Measurements from ENCODE around the gene GABRG3.

DNA sequence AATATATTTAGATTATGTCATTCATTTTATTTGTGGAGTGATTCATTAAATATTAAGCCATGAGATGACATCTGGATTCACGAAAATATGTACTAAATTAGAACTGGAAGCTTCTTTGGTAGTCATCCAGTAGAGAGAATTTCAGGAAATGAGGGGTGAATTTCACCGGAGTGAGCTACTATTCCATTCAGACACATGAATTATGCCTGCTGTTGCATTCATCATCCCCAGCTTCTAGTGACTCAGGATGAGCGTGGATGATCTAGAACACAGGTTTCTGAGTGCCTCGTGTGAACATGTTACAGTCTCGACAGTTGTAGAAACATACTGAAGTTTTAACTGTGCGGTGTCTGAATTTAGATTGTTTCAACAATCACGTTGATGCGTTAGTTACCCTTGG is 42.9 kb upstream of the GABRG3 start:
- TF ChIP-seq POLR2AphosphoS5 (IDR thresholded peaks at IDR 0.05; ENCODE audit: insufficient read depth, low read depth, low read length) (no peak), MAX (IDR thresholded peaks at IDR 0.05; ENCODE audit: insufficient read depth, insufficient read length) (no peak), POLR2A (IDR thresholded peaks at IDR 0.05; ENCODE audit: low read depth, low read length) (no peak), EZH2 (IDR thresholded peaks at IDR 0.05; ENCODE audit: borderline replicate concordance, low read depth, low read length, severe bottlenecking) (no peak), FOS (IDR thresholded peaks at IDR 0.05; ENCODE audit: borderline replicate concordance, insufficient read depth, low read length) (no peak), JUN (IDR thresholded peaks at IDR 0.05; ENCODE audit: borderline replicate concordance, insufficient read depth, insufficient read length, low read depth) (no peak)
- TF ChIP-seq, protein P1, sequence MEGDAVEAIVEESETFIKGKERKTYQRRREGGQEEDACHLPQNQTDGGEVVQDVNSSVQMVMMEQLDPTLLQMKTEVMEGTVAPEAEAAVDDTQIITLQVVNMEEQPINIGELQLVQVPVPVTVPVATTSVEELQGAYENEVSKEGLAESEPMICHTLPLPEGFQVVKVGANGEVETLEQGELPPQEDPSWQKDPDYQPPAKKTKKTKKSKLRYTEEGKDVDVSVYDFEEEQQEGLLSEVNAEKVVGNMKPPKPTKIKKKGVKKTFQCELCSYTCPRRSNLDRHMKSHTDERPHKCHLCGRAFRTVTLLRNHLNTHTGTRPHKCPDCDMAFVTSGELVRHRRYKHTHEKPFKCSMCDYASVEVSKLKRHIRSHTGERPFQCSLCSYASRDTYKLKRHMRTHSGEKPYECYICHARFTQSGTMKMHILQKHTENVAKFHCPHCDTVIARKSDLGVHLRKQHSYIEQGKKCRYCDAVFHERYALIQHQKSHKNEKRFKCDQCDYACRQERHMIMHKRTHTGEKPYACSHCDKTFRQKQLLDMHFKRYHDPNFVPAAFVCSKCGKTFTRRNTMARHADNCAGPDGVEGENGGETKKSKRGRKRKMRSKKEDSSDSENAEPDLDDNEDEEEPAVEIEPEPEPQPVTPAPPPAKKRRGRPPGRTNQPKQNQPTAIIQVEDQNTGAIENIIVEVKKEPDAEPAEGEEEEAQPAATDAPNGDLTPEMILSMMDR (IDR thresholded peaks at IDR 0.05; ENCODE audit: extremely low read depth in 1 of 2, insufficient read depth in 1 of 2, low read depth in 1 of 2, low read length in 2 of 2), result no peak

Measured in endothelial cell of umbilical vein (primary cell).